HL-60 (cell line): ENCODE data around the gene PAGR1.

Experiments
- CTCF ChIP-seq: IDR thresholded peaks from one replicate; pipeline ENCODE4 v1.5.1; 2011; ENCODE audit warnings: low read length, control low read depth, inconsistent platforms; ENCODE audit not compliant: insufficient read depth
- GABPA ChIP-seq: IDR thresholded peaks from 2 replicates; pipeline ENCODE4 v1.6.1; 2012; ENCODE audit warnings: low read depth
- POLR2AphosphoS5 ChIP-seq: IDR thresholded peaks from 2 replicates; pipeline ENCODE4 v1.6.1; 2012; ENCODE audit warnings: low read depth
- SPI1 ChIP-seq: IDR thresholded peaks from 2 replicates; pipeline ENCODE4 v1.6.1; 2012; ENCODE audit warnings: low read depth, mild to moderate bottlenecking, borderline replicate concordance
- TF ChIP-seq, protein P1 (sequence below): IDR thresholded peaks from 2 replicates; pipeline ENCODE4 v1.6.1; 2012; ENCODE audit warnings: low read depth; ENCODE audit not compliant: insufficient replicate concordance

DNA sequence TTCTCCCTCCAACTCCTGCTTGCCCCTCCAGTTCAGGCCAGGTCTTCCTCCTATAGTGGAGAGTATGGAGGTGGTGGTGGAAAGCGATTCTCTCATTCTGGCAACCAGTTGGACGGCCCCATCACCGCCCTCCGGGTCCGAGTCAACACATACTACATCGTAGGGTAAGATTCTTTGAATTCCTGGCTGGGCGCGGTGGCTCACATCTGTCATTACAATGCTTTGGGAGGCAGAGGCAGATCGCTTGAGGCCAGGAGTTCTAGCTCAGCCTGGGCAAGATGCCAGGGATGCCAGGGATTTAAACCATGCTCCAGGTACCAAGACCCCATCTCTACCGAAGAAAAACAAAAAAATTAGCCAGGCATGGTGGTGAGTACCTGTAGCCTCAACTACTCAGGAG lies 36.5 kb upstream of the PAGR1 start:
- no peak for TF ChIP-seq CTCF
- TF ChIP-seq, protein P1, sequence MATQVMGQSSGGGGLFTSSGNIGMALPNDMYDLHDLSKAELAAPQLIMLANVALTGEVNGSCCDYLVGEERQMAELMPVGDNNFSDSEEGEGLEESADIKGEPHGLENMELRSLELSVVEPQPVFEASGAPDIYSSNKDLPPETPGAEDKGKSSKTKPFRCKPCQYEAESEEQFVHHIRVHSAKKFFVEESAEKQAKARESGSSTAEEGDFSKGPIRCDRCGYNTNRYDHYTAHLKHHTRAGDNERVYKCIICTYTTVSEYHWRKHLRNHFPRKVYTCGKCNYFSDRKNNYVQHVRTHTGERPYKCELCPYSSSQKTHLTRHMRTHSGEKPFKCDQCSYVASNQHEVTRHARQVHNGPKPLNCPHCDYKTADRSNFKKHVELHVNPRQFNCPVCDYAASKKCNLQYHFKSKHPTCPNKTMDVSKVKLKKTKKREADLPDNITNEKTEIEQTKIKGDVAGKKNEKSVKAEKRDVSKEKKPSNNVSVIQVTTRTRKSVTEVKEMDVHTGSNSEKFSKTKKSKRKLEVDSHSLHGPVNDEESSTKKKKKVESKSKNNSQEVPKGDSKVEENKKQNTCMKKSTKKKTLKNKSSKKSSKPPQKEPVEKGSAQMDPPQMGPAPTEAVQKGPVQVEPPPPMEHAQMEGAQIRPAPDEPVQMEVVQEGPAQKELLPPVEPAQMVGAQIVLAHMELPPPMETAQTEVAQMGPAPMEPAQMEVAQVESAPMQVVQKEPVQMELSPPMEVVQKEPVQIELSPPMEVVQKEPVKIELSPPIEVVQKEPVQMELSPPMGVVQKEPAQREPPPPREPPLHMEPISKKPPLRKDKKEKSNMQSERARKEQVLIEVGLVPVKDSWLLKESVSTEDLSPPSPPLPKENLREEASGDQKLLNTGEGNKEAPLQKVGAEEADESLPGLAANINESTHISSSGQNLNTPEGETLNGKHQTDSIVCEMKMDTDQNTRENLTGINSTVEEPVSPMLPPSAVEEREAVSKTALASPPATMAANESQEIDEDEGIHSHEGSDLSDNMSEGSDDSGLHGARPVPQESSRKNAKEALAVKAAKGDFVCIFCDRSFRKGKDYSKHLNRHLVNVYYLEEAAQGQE = no peak
- TF ChIP-seq POLR2AphosphoS5 = no peak
- TF ChIP-seq GABPA = no peak
- TF ChIP-seq SPI1 = no peak
